AG04450 (cell line): Measurements from ENCODE around the gene RAP1GAP. TPM values are rescaled to one million over a fixed set of nuclear protein-coding genes. Genes with fewer than 3 reads are reported as not detected.
"Not testable (repeated sequence)": the region's sequence is repeated elsewhere in the genome, so short reads cannot be mapped to it uniquely, and the experiment has no call there.

ENCODE experiments used
- CTCF ChIA-PET: fragments of 300-600, 350-600 bp; formaldehyde crosslinking; extraction: SDS; loops from one replicate; lab custom pipeline; 2022; ENCODE audit warnings: antibody characterized with exemption, inconsistent platforms; lab: Charles Lee
- POLR2A ChIA-PET: fragments of 350-600 bp; formaldehyde crosslinking; extraction: SDS; loops from one replicate; lab custom pipeline; 2021; ENCODE audit warnings: antibody characterized with exemption, inconsistent platforms; lab: Yijun Ruan, JAX
- DNase-seq: peaks from one replicate; pipeline ENCODE4 v3.0.0-alpha.2; 2011; ENCODE audit warnings: low read depth, low spot score
- H3K27ac ChIP-seq: one replicate; pipeline ENCODE4 v1.5.1; 2012; ENCODE audit warnings: low read depth, low read length, control low read depth
- H3K27me3 ChIP-seq: one replicate; pipeline ENCODE4 v1.6.0; 2012; ENCODE audit warnings: low read length; ENCODE audit not compliant: control insufficient read depth, insufficient read depth
- H3K4me3 ChIP-seq: 2 replicates; pipeline ENCODE4 v1.5.1; 2011; ENCODE audit warnings: mild to moderate bottlenecking, low read depth, low read length, control low read depth
- H3K9me3 ChIP-seq: 2 replicates; pipeline ENCODE4 v1.5.1; 2012; ENCODE audit warnings: low read length; ENCODE audit not compliant: control insufficient read depth, insufficient read depth
- CTCF ChIP-seq: IDR thresholded peaks from 2 replicates; pipeline ENCODE4 v1.5.1; 2011; ENCODE audit warnings: low read depth, low read length, control low read depth, inconsistent platforms
- polyA plus RNA-seq: library from polyadenylated mRNA; depleted of rRNA; stranded (reverse); fragments of >200 nt; gene quantifications from 2 replicates; pipeline ENCODE4 v1.2.3, GENCODE V29; 2011

The RAP1GAP gene
- polyA plus RNA-seq, 1 experiment: 0.14 TPM

- TF ChIP-seq CTCF: no peak
- ChIA-PET CTCF (no interaction called here), POLR2A (no interaction called here)
- Histone ChIP-seq H3K9me3 (no peaks in the 10 kb centered on the region), H3K27ac (peak overlapping the region; percentile 11), H3K4me3 (no peak overlapping the region), H3K27me3 (peaks cover 50% of the 10 kb centered on the region)
- DNase-seq: no peak
These were observed 35.9 kb downstream of the RAP1GAP start for GRCh38 chr1:21633141-21633755.

GRCh38 chr1:21631944-21632887, 36.9 kb downstream of the RAP1GAP start:
- H3K4me3 ChIP-seq: no peak overlapping the region
- DNase-seq: no peak
- peaks cover 50% of the 10 kb centered on the region for H3K27me3 ChIP-seq
- no peak for TF ChIP-seq CTCF
- H3K9me3 ChIP-seq: no peaks in the 10 kb centered on the region
- H3K27ac ChIP-seq: no peak overlapping the region
- ChIA-PET CTCF (no interaction called here), POLR2A (no interaction called here)

GRCh38 chr1:21631590-21631943, 37.6 kb downstream of the RAP1GAP start:
- POLR2A ChIA-PET, H3K4me3 ChIP-seq, H3K27ac ChIP-seq, DNase-seq, CTCF ChIA-PET, H3K9me3 ChIP-seq: not testable (repeated sequence)
- peaks cover 54% of the 10 kb centered on the region for H3K27me3 ChIP-seq

GRCh38 chr1:21630571-21631343, 38.4 kb downstream of the RAP1GAP start:
- Histone ChIP-seq H3K27ac (no peak overlapping the region), H3K9me3 (no peaks in the 10 kb centered on the region), H3K4me3 (no peak overlapping the region), H3K27me3 (peaks cover 56% of the 10 kb centered on the region)
- TF ChIP-seq CTCF: no peak
- no peak for DNase-seq
- ChIA-PET POLR2A (no interaction called here), CTCF (no interaction called here)

GRCh38 chr1:21629971-21630370, 39.2 kb downstream of the RAP1GAP start:
- TF ChIP-seq CTCF: no peak
- Histone ChIP-seq H3K27me3 (peaks cover 53% of the 10 kb centered on the region), H3K4me3 (no peak overlapping the region), H3K9me3 (no peaks in the 10 kb centered on the region), H3K27ac (no peak overlapping the region)
- no peak for DNase-seq
- POLR2A ChIA-PET: no interaction called here
- CTCF ChIA-PET: interaction anchor here (0.7 kb wide), 1 partner anchor 170 kb away, joined by 3 read pairs; no protein-coding TSS in a partner anchor
